ENCODE measurements around the gene PLD6. TPM values are rescaled to one million over a fixed set of nuclear protein-coding genes. Genes with fewer than 3 reads are reported as not detected.

The PLD6 gene
- total and polyA plus RNA-seq, 10 of the 15 experiments (the other 5 are each of a cell fraction or from before 2014, with no cell fraction given): 4.7 to 21.4 (median 12.0) TPM

DNA sequence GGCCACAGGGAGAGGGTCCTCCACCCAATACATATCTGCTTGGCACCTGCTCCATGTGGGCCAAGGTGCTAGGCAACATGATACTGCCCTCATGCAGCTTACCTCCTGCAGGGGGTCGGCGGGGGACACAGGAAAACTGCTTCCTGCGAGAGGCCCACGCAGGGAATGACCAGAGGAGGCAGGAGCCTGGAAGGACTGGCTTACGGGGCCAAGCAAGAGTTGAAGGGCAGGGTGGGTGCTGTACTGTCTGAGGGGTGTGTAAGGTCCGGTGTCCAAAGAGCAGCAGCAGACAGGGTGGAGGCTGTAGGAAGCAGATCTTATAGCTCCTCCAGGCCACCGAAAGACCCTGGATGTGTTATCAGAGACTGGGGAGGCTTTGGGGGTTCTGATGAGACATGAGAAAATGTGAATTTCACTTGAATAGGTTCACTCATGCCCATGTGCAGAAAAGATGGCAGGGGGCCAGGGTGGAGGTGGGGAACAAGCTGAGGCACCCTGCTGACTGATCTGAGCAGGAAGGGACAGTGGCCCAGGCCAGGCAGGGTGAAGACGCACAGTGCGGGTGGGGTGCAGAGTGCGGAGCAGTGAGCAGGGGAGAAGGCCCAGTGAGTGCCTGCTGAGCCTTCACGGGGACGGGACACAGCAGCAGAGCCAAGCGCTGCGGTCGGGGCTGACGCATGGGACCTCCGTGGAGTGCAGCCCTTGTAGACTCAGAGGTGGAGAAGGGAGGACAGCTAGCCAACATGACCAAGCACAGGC, 22.6 kb upstream of the PLD6 start:
- ChIA-PET RAD21 (ENCODE audit: unreplicated experiment) (no interaction called here), CTCF (interaction anchor here (0.6 kb wide), 1 partner anchor 342 kb away, joined by 4 read pairs; no protein-coding TSS in a partner anchor), POLR2A (interaction anchor here (1.1 kb wide), 1 partner anchor 8 kb away, joined by 3 read pairs; no protein-coding TSS in a partner anchor), SMC1A (ENCODE audit: uncharacterized antibody, unreplicated experiment) (no interaction called here)
- Histone ChIP-seq H3K4me2 (ENCODE audit: control insufficient read depth, insufficient read depth) (no peak overlapping the region), H2AFZ (ENCODE audit: control insufficient read depth, low read depth, low read length) (no peak overlapping the region), H3K4me3 (no peak overlapping the region), H3K79me2 (ENCODE audit: control insufficient read depth, insufficient read depth, low read length) (no peaks in the 10 kb centered on the region), H4K20me1 (ENCODE audit: control insufficient read depth, insufficient read depth) (no peaks in the 10 kb centered on the region), H3K9ac (ENCODE audit: control insufficient read depth, insufficient read depth, low read length) (no peak overlapping the region), H3K27ac (ENCODE audit: control insufficient read depth, insufficient read depth) (no peak overlapping the region), H3K36me3 (ENCODE audit: control insufficient read depth in 2 of 2, insufficient read depth in 2 of 2, low read length in 1 of 2) (peaks cover 22 to 26% of the 10 kb centered on the region in 2 experiments), H3K27me3 (replicated peaks in 1 of 2; ENCODE audit: control insufficient read depth in 2 of 2, insufficient read depth in 2 of 2, low read length in 1 of 2) (no peaks in the 10 kb centered on the region), H3K9me3 (replicated peaks; ENCODE audit: control insufficient read depth, insufficient read depth, low read length) (no peaks in the 10 kb centered on the region), H3K4me1 (ENCODE audit: control insufficient read depth, insufficient read depth, low read length) (no peaks in the 10 kb centered on the region)
- 97% methylated on average over 17 of the region's 17 CpGs for WGBS (ENCODE audit: insufficient coverage, insufficient replicate concordance, low lambda C conversion rate, missing lambda C conversion rate)
- DNase-seq (ENCODE audit: low read depth, low spot score) (no peak), ATAC-seq (no peak), FAIRE-seq (no peak)
- TF ChIP-seq DPF2 (IDR thresholded peaks at IDR 0.05) (no peak), ESRRA (IDR thresholded peaks at IDR 0.05; ENCODE audit: low read length) (no peak), SUPT20H (IDR thresholded peaks at IDR 0.05; ENCODE audit: borderline replicate concordance, control insufficient read depth, low read depth, low read length) (no peak), NFIC (IDR thresholded peaks at IDR 0.05; ENCODE audit: low read depth, low read length) (no peak), RUNX3 (IDR thresholded peaks at IDR 0.05; ENCODE audit: low read length) (no peak)
- TF ChIP-seq, protein P1, sequence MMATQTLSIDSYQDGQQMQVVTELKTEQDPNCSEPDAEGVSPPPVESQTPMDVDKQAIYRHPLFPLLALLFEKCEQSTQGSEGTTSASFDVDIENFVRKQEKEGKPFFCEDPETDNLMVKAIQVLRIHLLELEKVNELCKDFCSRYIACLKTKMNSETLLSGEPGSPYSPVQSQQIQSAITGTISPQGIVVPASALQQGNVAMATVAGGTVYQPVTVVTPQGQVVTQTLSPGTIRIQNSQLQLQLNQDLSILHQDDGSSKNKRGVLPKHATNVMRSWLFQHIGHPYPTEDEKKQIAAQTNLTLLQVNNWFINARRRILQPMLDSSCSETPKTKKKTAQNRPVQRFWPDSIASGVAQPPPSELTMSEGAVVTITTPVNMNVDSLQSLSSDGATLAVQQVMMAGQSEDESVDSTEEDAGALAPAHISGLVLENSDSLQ (IDR thresholded peaks at IDR 0.05): no peak
- TF ChIP-seq, protein P2, sequence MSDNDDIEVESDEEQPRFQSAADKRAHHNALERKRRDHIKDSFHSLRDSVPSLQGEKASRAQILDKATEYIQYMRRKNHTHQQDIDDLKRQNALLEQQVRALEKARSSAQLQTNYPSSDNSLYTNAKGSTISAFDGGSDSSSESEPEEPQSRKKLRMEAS (IDR thresholded peaks at IDR 0.05; ENCODE audit: low read depth, low read length): no peak
- intact Hi-C loops (cut with micrococcal nuclease; ENCODE audit: unreplicated experiment) (no loop called here), in situ Hi-C loops (cut with MboI) (no loop called here)
- BruUV-seq (replicated peaks): no TSS peak

All from GM12878 (cell line).